ENCODE data around the gene CCDC85B. TPM values are rescaled to one million over a fixed set of nuclear protein-coding genes. Genes with fewer than 3 reads are reported as not detected.
A peak's percentile ranks its signal among the peaks of the same experiment; 100 is the strongest.

Gene CCDC85B
- total and polyA plus RNA-seq, 8 donors: 7.0 to 68.9 (median 29.7) TPM

DNA sequence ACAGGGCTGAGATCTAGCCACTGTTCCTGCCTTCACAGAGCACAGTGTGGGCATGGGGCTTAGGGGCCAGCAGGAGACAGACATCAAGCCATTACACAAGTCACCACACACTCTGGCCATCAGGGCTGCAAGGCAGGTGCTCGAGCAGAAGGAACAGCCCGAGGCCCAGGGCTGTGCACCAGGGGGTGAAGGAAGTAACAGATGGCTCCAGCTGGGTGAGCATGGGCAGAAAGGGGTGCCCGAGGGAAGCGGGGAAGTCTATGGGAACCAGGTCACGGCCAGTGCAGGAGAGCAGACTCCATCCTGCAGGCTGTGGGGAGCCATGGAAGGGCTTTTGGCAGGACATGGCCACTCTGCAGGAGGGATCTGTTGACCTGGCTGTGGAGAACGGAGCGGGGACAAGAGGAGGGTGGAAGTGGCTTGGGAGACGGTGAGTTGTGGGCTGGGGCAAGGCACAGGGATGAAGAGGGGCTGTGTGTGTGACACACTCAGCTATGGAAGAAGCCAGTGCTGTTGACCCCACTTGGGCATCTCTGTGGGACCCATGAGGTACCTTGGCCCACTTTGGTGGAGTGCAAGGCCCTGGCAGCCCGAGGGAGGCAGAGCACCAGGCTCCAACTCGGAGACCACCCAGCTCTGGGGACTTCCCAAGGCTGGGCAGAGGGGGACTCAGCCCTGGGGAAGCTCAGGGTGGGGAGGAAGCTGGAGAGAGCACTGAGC lies 24.8 kb downstream of the CCDC85B start:
- Histone ChIP-seq H3K9me3 (no peaks in the 10 kb centered on the region), H3K4me1 (peaks cover 51 to 65% (median 54%) of the 10 kb centered on the region in 4 donors), H3K36me3 (peaks cover 0 to 6% (median 0%) of the 10 kb centered on the region in 4 donors), H3K4me3 (no peak overlapping the region), H3K27ac (peak overlapping the region; percentile 61 to 98 (median 97)), H3K27me3 (no peaks in the 10 kb centered on the region)
- DNase-seq: no peak
- TF ChIP-seq, protein P1, sequence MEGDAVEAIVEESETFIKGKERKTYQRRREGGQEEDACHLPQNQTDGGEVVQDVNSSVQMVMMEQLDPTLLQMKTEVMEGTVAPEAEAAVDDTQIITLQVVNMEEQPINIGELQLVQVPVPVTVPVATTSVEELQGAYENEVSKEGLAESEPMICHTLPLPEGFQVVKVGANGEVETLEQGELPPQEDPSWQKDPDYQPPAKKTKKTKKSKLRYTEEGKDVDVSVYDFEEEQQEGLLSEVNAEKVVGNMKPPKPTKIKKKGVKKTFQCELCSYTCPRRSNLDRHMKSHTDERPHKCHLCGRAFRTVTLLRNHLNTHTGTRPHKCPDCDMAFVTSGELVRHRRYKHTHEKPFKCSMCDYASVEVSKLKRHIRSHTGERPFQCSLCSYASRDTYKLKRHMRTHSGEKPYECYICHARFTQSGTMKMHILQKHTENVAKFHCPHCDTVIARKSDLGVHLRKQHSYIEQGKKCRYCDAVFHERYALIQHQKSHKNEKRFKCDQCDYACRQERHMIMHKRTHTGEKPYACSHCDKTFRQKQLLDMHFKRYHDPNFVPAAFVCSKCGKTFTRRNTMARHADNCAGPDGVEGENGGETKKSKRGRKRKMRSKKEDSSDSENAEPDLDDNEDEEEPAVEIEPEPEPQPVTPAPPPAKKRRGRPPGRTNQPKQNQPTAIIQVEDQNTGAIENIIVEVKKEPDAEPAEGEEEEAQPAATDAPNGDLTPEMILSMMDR (IDR thresholded peaks at IDR 0.05): no peak
- TF ChIP-seq EP300 (IDR thresholded peaks at IDR 0.05): no peak
- TF ChIP-seq POLR2AphosphoS5 (IDR thresholded peaks at IDR 0.05): no peak
- no peak for TF ChIP-seq POLR2A (IDR thresholded peaks at IDR 0.05)
- intact Hi-C loops (cut with DNase I; ENCODE audit: low total_unique reads): no loop called here
- WGBS, 5 donors: 49 to 69% (median 61%) methylated on average over 10 of the region's 10 CpGs

DNA sequence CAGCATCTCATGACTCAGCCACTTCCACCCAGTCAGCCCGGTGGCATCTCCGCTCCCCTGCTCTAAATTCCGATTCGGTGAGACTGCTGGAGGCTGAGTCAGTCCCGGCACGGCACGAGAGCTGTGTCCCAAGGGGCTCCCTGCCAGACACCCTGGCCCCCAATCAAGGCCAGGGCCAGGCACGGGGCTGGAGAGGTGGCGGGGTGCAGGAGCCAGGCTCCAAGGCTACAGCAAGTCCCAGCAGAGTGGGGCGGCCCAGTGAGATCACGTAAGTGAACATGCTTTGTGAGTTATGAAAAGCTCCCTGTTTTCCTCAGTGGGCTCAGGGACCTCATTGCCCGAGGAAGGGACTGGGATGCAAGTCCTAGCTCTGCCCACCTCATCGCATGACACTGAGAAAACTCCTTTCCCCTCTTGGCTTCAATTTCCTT lies 25.4 kb downstream of the CCDC85B start:
- peaks cover 57 to 71% (median 60%) of the 10 kb centered on the region in 4 donors for H3K4me1 ChIP-seq
- H3K4me3 ChIP-seq: peak overlapping the region in 1 of 4 donors; percentile 4
- intact Hi-C loops (cut with DNase I; ENCODE audit: low total_unique reads): no loop called here
- peak overlapping the region; percentile 61 to 98 (median 97) for H3K27ac ChIP-seq
- TF ChIP-seq EP300 (IDR thresholded peaks at IDR 0.05): peak; percentile 33
- TF ChIP-seq POLR2A (IDR thresholded peaks at IDR 0.05): no peak
- peak; percentile 50 to 82 (median 81) for TF ChIP-seq POLR2AphosphoS5 (IDR thresholded peaks at IDR 0.05)
- 29 to 53% (median 47%) methylated on average over 5 to 13 of the region's 13 CpGs for WGBS, 5 donors
- peaks cover 0 to 8% (median under 1%) of the 10 kb centered on the region in 4 donors for H3K36me3 ChIP-seq
- DNase-seq: peak; percentile 55 to 59
- H3K27me3 ChIP-seq: no peaks in the 10 kb centered on the region
- H3K9me3 ChIP-seq: no peaks in the 10 kb centered on the region

DNA sequence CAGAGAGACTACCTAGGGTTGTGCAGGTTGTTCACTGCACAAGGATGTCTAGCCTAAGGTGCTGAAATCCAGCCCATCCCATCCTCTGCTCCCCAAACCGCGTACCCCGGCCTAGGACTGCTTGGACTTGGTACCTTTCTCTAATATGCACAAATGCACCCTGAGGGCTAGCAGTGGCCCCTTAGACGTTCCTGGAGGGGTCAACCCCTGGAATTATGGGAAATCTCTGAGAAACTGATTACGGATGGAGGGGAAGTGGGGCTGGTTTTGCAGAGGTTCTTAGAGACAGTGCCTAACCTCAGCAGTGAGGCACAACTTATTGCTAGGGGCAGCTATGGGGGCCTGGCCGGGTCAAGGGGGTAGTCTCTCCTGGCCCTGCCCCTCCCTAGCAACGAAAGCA lies 25.9 kb downstream of the CCDC85B start:
- H3K4me1 ChIP-seq: peaks cover 56 to 72% (median 64%) of the 10 kb centered on the region in 4 donors
- intact Hi-C loops (cut with DNase I; ENCODE audit: low total_unique reads): no loop called here
- peak overlapping the region; percentile 20 to 98 (median 97) for H3K27ac ChIP-seq
- peaks cover 0 to 14% (median 6%) of the 10 kb centered on the region in 4 donors for H3K36me3 ChIP-seq
- no peaks in the 10 kb centered on the region for H3K9me3 ChIP-seq
- no peak for DNase-seq
- 70 to 80% (median 78%) methylated on average over 7 of the region's 7 CpGs for WGBS, 5 donors
- H3K27me3 ChIP-seq: no peaks in the 10 kb centered on the region
- H3K4me3 ChIP-seq: peak overlapping the region in 1 of 4 donors; percentile 4
- TF ChIP-seq, protein P1 (IDR thresholded peaks at IDR 0.05): no peak
- no peak for TF ChIP-seq POLR2AphosphoS5 (IDR thresholded peaks at IDR 0.05)
- TF ChIP-seq POLR2A (IDR thresholded peaks at IDR 0.05): no peak
- no peak for TF ChIP-seq EP300 (IDR thresholded peaks at IDR 0.05)

DNA sequence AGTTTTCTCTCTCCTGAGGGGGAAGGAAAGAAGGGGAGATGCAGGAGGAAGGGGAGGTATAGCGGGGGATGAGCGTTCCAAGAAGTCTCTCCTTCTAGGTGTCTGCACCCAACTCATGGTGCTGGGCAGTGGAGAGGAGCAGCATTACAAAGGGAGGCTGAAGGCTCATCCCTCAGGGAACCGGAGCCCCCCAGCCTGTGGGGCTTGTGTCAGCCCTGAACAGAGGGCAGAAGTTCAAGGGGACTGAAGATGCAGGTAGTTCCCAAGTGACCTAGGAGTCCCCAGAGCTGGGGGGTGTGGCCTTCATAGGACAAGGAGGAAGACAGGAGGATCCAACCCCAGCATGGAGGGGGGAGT lies 26.6 kb downstream of the CCDC85B start:
- WGBS, 5 donors: 87 to 98% (median 96%) methylated on average over 3 of the region's 3 CpGs
- intact Hi-C loops (cut with DNase I; ENCODE audit: low total_unique reads): no loop called here

More for the DNA sequence above, 26.6 kb downstream of the CCDC85B start:
- Histone ChIP-seq H3K27ac (peak overlapping the region in 4 of 5 donors; percentile 91 to 98 (median 97)), H3K4me1 (peaks cover 50 to 65% (median 57%) of the 10 kb centered on the region in 4 donors), H3K27me3 (no peaks in the 10 kb centered on the region), H3K36me3 (peaks cover 0 to 20% (median 11%) of the 10 kb centered on the region in 4 donors), H3K4me3 (peak overlapping the region in 2 of 4 donors; percentile 80 to 94), H3K9me3 (no peaks in the 10 kb centered on the region)
- DNase-seq: no peak
- TF ChIP-seq, protein P1 (IDR thresholded peaks at IDR 0.05): no peak
- no peak for TF ChIP-seq POLR2A (IDR thresholded peaks at IDR 0.05)
- no peak for TF ChIP-seq POLR2AphosphoS5 (IDR thresholded peaks at IDR 0.05)
- TF ChIP-seq EP300 (IDR thresholded peaks at IDR 0.05): no peak
